GM18519 (cell line): Measurements from ENCODE around the gene FAM25C.
A peak's percentile ranks its signal among the peaks of the same experiment; 100 is the strongest.
"Not testable (repeated sequence)": the region's sequence is repeated elsewhere in the genome, so short reads cannot be mapped to it uniquely, and the experiment has no call there.

ENCODE experiments used
- ATAC-seq: cut with Tn5 transposase; IDR thresholded peaks from one replicate; pipeline ENCODE4 v1.9.1; 2021; ENCODE audit warnings: mild to moderate bottlenecking, moderate library complexity; ENCODE audit not compliant: unreplicated experiment, low FRiP score

FAM25C gene

GRCh38 chr10:47999691-48000090 is at the start of gene FAM25C:
Gene FAM25C, minus strand, starts transcription at chr10:47999791. Its CDS starts 26 bp downstream, at chr10:47999765.
- not testable (repeated sequence) for ATAC-seq

GRCh38 chr10:48044557-48044956 is 45.0 kb upstream of the FAM25C start:
- ATAC-seq, result not testable (repeated sequence)

GRCh38 chr10:48031390-48031789 is 31.8 kb upstream of the FAM25C start:
- not testable (repeated sequence) for ATAC-seq

GRCh38 chr10:48002306-48002705 is 2.7 kb upstream of the FAM25C start:
- ATAC-seq, result not testable (repeated sequence)

DNA sequence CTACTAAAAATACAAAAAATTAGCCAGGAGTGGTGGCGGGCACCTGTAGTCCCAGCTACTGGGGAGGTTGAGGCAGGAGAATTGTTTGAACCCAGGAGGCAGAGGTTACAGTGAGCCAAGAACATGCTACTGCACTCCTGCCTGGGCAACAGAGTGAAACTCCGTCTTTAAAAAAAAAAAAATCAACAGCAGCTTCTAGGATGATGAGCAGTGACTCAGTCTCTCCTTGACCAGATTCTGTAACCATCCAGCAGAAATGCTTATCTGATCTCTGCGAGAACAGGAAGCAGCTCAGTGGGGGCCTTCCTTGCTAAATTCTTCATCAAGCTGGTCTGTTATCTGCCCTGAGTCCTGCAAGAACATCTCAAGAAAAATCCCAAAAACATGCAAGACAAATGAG is 5.5 kb downstream of the FAM25C start:
- not testable (repeated sequence) for ATAC-seq

GRCh38 chr10:47992560-47992959 is 7.0 kb downstream of the FAM25C start:
- not testable (repeated sequence) for ATAC-seq

DNA sequence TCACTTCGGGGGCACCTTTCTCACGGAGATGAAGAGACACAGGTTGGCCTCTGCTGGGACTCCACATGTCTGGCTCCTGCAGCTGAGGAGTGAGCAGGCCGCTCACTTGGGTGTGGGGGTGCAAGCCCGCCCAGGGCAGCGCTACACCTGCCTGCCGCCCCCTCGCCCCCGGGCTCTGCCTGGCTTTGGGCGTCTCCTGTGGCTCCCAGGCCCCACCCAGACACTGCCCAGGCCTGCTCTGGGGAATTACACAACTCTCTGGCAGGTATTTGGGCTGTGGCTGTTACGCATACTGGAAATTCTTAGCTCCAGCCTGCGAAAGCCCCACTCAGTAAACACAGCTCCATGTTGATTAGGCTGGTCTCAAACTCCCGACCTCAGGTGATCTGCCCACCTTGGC is 7.9 kb downstream of the FAM25C start:
- not testable (repeated sequence) for ATAC-seq

DNA sequence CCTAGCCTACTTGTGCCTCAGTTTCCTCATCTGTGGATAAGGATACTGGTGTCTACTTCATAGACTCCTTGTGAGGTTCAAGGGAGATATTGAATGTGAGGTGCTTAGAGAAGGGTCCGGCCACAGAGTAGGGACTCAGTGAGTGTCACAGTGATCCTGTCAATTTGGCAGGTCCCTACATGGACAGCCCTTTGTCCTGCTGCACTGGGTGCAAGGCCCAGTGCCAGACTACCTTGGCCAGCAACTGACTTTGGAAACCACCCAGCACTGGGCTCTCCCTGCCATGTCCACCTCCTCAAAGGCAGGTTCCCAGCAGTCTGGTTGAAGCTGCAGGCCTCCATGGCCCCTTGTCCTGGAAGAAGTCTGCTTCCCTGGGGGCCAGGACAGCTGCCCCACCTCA is 9.5 kb downstream of the FAM25C start:
- not testable (repeated sequence) for ATAC-seq

DNA sequence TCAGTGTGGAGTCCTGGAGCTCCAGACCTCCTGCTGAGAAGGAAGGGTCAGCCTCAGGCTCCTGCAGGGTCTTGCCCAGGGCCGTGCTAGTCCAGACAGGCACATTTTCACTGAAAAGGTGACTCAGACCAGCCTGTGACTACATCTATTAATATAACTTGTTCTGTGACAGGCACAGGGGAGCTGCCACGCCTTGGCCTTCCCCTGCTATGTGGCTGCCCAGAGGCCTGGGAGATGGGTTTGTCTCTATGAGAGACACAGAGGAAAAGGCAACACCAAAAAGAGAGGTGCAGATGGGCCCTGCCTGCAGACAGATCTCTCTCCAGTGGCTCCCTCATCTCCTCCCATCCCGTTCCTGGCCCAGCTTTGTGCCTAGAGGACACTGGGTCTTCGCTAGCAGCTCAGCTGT is 10.0 kb downstream of the FAM25C start:
- not testable (repeated sequence) for ATAC-seq

DNA sequence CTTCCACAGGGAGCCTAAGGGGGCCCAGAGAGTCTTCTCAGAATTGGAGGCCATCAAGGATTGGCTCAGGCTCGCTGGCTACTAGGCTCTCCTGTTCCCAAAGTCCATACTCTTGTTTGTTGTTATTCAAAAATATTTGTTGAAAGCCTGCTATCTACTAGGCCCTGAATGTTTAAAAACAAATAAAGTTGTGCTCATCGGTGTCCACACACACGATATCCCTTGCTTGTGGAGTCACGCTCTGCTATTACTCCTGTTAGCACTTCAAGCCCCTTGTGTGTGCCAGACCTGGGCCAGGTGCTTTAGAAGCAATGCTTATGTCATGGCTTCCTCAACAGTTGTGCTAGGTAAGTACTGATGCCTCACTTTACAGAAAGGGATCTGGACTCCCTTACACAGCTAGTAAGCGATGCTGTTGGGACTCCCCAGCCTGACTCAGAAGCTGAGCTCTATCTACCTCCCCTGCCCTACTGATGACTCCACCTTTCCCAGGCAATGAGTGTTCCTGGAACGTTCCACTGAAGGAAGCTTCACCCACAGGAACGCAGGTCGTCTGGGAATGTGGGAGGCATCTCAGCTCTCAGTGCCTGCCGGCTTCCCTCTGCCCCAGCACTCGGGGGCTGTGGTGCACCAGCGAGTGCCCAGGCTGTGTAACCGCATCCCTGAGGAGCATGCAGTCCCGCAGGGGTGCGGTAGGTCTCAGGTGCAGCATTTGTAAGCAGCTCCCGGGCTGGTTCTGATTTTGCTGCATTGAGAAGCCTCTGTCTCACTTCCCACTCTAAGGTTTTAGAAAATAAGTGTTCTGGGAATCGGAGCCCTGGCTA is 10.7 kb downstream of the FAM25C start:
- not testable (repeated sequence) for ATAC-seq

DNA sequence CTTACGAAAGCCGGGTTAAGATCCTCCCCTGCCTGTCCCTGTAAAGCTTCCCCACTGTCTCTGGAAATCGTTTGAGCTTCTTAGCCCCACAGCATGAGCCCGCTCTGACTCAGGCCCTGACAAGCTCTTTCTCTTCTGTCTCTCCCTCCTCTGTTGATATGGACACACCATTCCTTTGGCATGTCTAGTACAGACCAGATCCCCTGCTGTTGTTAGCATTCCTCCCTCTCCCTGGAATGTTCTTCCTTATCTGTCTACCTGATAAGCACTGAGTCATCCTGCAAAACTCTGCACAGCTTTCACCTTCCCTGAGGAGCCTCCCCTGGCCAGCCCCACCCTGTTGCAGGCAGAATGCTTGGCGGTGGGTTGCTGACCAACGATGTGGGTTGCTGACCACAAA is 11.6 kb downstream of the FAM25C start:
- not testable (repeated sequence) for ATAC-seq

DNA sequence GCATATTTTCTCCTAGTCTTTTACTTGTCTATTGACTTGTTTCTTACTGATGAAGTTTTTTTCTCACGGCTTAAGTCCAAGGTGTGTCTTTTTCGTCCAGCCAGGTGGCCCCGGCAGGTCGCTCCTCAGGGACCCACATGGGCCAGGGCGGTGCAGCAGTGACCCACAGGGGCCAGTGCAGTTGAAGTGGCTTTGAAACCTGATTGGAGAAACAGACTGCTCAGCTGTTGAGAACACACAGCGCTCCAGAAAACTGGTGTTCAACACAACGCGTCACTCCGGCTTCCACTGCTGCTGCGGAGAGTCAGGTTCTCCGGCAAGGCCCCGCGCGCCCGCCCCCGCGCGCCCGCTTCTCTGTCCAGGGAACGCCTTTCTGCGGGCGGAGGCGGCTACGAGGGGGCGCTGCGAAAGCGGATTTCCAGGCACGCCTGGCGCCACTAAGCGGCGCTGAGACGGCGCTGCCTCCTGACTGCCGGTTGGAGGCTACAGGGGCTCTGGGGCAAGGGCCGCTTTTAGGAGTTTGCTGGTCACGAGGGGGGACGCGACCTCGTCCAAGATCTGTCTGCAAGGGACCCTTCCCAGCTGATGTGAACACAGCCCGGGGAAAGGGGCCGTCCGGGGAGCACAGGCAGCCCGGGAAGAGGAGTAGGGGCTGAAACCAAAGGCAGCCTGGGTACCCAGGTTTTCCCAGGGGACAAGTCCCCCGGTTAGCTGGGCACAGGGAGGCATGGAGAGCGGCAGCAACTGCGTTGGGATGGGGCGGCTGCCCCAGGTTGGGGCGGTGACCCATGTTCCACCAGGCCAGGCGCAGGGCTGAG is 13.0 kb downstream of the FAM25C start:
- ATAC-seq, result peak; percentile 45

GRCh38 chr10:47975409-47975808 is 24.2 kb downstream of the FAM25C start:
- not testable (repeated sequence) for ATAC-seq

DNA sequence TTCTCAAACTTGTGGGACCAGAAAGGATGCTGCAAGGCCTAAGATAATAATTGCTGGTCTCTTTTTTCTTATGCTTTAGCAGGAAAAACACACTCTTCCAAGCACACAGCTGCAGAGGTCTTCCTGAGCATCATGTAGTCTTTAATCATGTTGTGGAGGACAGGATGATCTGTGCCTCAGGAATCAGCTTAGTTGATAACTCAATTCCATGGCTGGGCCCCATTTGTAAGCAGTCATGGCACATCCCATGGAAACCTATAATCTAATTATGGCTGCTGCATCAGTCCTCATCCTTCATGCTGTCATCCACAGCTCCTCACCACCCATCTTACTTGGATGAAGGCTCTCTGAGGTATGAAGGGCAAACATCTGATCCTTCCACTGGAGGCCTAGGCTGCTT is 26.5 kb downstream of the FAM25C start:
- ATAC-seq, result not testable (repeated sequence)

- not testable (repeated sequence) for ATAC-seq
These were observed 27.5 kb downstream of the FAM25C start for GRCh38 chr10:47972077-47972476.

DNA sequence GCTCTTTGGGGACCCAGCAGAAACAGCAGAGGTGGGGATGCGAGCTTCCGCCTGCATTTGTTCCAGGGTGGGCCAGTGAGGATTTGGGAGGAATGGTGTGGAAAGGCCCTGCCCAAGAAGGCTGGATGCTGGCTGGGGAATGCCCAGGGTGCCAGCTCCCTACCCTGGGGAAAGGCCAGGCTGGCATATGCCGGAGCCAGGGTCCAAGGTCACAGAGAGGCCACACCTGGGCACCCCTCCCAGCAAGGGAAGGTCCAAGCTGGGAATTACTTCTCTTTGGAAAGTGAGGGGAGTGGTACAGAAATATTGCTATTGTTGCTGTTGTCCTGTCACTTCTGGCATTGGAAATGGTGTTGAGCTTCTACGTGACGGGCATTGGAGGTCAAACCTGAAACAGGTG is 28.0 kb downstream of the FAM25C start:
- not testable (repeated sequence) for ATAC-seq

DNA sequence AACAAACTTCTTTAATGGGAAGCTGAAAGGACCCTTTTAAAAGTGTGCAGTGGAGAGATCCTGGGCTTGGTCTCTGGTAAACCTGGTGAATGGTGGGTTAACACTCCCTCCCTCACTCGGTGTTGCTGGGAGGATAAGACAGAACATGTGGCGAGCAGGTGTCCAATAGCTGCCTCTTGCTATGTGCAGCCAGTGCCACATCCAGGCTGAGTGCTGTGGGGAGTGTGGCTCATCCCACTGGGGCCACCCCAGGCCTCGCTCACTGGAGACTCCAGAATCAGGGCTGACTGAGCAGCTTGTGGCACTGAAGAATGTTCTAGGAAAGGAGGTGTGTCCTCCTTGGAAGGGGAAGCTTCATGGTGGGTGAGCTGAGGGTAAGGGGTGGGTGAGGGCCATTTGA is 29.5 kb downstream of the FAM25C start:
- ATAC-seq, result not testable (repeated sequence)

- ATAC-seq, result not testable (repeated sequence)
These were observed 30.6 kb downstream of the FAM25C start for GRCh38 chr10:47968988-47969387.

- not testable (repeated sequence) for ATAC-seq
These were observed 35.1 kb downstream of the FAM25C start for GRCh38 chr10:47964280-47965063.

- ATAC-seq, result not testable (repeated sequence)
These were observed 36.8 kb downstream of the FAM25C start for GRCh38 chr10:47962785-47963184.
